IPS-15b (cell line): ENCODE data around the gene HOXD8.

Experiments
- H3K27me3 ChIP-seq: one replicate; pipeline ENCODE4 v1.6.1; 2013; ENCODE audit warnings: low read length; ENCODE audit not compliant: control insufficient read depth, insufficient read depth
- H3K36me3 ChIP-seq: one replicate; pipeline ENCODE4 v1.6.1; 2013; ENCODE audit warnings: low read length; ENCODE audit not compliant: control insufficient read depth, insufficient read depth
- H3K4me1 ChIP-seq: one replicate; pipeline ENCODE4 v1.6.1; 2013; ENCODE audit warnings: mild to moderate bottlenecking, low read length; ENCODE audit not compliant: control insufficient read depth, insufficient read depth
- H3K4me3 ChIP-seq: one replicate; pipeline ENCODE4 v1.5.1; 2013; ENCODE audit warnings: low read depth, low read length
- H3K9ac ChIP-seq: one replicate; pipeline ENCODE4 v1.6.1; 2013; ENCODE audit warnings: low read depth, mild to moderate bottlenecking, low read length
- H3K9me3 ChIP-seq: one replicate; pipeline ENCODE4 v1.6.1; 2013; ENCODE audit warnings: mild to moderate bottlenecking, low read length; ENCODE audit not compliant: control insufficient read depth, insufficient read depth

The HOXD8 gene

GRCh38 chr2:176133389-176133788, 3.9 kb downstream of the HOXD8 start:
- H3K4me1 ChIP-seq = peaks cover 4% of the 10 kb centered on the region
- H3K27me3 ChIP-seq = peaks cover 94% of the 10 kb centered on the region
- no peaks in the 10 kb centered on the region for H3K9me3 ChIP-seq
- H3K4me3 ChIP-seq = peak overlapping the region; percentile 3
- H3K9ac ChIP-seq = no peak overlapping the region
- H3K36me3 ChIP-seq = no peaks in the 10 kb centered on the region

DNA sequence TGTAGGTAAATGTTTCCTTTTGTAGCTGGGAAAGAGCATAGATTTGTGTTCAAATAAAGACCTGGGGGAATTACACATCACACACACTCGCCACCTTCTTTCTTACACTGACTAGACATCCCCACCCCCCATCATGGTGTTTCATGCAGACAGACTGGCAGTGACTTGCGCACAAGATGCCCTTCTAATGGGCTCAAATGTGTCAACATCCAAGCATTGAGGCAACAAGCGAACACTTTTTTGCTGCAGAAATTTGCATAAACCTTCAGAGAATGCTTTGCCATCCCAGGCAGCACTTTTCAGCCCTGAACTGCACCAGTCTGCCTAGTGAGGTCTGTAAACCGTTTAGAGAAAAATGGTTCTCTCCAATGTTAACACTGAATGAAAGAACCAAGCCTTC, 4.5 kb downstream of the HOXD8 start:
- no peaks in the 10 kb centered on the region for H3K9me3 ChIP-seq
- H3K27me3 ChIP-seq = peaks cover 94% of the 10 kb centered on the region
- H3K9ac ChIP-seq = no peak overlapping the region
- no peak overlapping the region for H3K4me3 ChIP-seq
- no peaks in the 10 kb centered on the region for H3K36me3 ChIP-seq
- H3K4me1 ChIP-seq = peaks cover 2% of the 10 kb centered on the region

DNA sequence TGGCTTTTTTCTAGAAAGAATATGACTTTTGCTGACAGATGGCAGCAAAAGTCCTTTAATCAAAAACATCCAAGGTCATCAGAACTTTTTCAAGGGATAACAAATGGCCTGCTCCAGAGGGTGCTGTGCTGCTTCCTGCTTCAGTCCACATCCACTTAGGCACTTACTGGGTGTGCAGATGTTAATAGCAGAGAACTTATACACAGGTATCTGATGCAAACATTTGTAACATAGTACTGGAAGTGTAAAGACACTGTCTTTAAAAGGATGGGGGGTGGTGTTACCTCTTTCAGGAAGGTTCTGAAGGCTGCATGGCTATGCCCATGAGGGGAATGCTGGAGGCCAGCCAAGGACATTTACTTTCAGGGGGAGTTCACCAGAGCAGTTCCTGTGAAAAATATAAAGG, 5.5 kb downstream of the HOXD8 start:
- peaks cover 2% of the 10 kb centered on the region for H3K4me1 ChIP-seq
- no peak overlapping the region for H3K9ac ChIP-seq
- H3K9me3 ChIP-seq = no peaks in the 10 kb centered on the region
- peaks cover 99% of the 10 kb centered on the region for H3K27me3 ChIP-seq
- no peaks in the 10 kb centered on the region for H3K36me3 ChIP-seq
- H3K4me3 ChIP-seq = peak overlapping the region; percentile 1

DNA sequence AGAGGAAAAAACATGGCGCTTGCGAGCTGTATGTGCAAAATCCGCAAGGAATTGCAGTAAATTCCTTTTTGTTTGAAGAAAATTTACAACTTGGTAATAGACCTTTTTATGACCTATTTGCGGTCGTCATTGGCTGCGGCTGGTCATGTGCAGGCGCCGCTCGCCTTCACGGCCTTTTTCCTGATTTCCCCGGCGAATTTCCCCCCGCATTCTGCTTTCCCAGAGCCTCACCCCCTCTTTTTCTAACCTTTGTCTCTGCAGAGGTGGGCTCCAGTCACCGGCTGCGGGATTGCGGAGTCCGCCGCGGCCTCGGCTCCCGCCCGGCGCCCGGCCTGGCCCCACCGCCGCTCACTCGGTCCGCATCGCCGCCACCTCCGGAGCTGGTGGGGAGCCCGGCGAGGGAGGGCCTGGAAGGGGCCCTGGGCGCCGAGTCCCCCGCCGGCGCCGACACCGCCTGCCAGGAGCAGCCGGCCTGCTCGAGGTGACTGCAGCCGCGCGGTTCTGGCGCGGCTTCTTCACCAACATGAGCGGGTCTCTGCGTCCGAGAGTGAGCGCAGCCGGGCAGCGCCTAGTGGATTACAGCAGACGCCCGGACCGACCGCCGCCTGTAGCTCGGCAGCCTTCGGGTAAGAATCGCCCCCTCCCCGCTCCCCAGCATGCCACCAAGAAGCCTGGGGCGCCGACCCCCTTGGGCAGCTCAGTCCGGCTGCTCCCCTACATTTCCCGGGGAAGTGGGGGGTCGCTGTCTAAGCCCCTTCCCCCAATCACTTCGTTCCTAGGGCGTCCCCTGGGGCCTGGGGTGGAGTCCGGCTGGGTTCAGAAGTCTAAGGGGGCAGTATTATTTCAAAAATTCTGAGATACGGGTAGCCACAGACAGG, 7.1 kb downstream of the HOXD8 start:
- Histone ChIP-seq H3K4me3 (peak overlapping the region; percentile 45), H3K9ac (no peak overlapping the region), H3K4me1 (peaks cover 5% of the 10 kb centered on the region), H3K9me3 (no peaks in the 10 kb centered on the region), H3K36me3 (no peaks in the 10 kb centered on the region), H3K27me3 (peaks cover 99% of the 10 kb centered on the region)

- Histone ChIP-seq H3K4me3 (peak overlapping the region; percentile 8), H3K4me1 (peaks cover 5% of the 10 kb centered on the region), H3K36me3 (no peaks in the 10 kb centered on the region), H3K27me3 (peaks cover 99% of the 10 kb centered on the region), H3K9ac (no peak overlapping the region), H3K9me3 (no peaks in the 10 kb centered on the region)
These were observed 7.7 kb downstream of the HOXD8 start for GRCh38 chr2:176137252-176137580.

GRCh38 chr2:176137906-176138305, 8.4 kb downstream of the HOXD8 start:
- Histone ChIP-seq H3K9me3 (no peaks in the 10 kb centered on the region), H3K4me1 (peaks cover 5% of the 10 kb centered on the region), H3K9ac (no peak overlapping the region), H3K36me3 (no peaks in the 10 kb centered on the region), H3K27me3 (peaks cover 99% of the 10 kb centered on the region), H3K4me3 (peak overlapping the region; percentile 19)

- no peak overlapping the region for H3K9ac ChIP-seq
- H3K4me3 ChIP-seq = no peak overlapping the region
- no peaks in the 10 kb centered on the region for H3K36me3 ChIP-seq
- H3K27me3 ChIP-seq = peaks cover 99% of the 10 kb centered on the region
- H3K9me3 ChIP-seq = no peaks in the 10 kb centered on the region
- H3K4me1 ChIP-seq = peaks cover 5% of the 10 kb centered on the region
These were observed 9.0 kb downstream of the HOXD8 start for GRCh38 chr2:176138526-176138922.

GRCh38 chr2:176138923-176139660, 9.6 kb downstream of the HOXD8 start:
- Histone ChIP-seq H3K9me3 (no peaks in the 10 kb centered on the region), H3K4me3 (no peak overlapping the region), H3K4me1 (peaks cover 5% of the 10 kb centered on the region), H3K9ac (no peak overlapping the region), H3K36me3 (no peaks in the 10 kb centered on the region), H3K27me3 (peaks cover 99% of the 10 kb centered on the region)

DNA sequence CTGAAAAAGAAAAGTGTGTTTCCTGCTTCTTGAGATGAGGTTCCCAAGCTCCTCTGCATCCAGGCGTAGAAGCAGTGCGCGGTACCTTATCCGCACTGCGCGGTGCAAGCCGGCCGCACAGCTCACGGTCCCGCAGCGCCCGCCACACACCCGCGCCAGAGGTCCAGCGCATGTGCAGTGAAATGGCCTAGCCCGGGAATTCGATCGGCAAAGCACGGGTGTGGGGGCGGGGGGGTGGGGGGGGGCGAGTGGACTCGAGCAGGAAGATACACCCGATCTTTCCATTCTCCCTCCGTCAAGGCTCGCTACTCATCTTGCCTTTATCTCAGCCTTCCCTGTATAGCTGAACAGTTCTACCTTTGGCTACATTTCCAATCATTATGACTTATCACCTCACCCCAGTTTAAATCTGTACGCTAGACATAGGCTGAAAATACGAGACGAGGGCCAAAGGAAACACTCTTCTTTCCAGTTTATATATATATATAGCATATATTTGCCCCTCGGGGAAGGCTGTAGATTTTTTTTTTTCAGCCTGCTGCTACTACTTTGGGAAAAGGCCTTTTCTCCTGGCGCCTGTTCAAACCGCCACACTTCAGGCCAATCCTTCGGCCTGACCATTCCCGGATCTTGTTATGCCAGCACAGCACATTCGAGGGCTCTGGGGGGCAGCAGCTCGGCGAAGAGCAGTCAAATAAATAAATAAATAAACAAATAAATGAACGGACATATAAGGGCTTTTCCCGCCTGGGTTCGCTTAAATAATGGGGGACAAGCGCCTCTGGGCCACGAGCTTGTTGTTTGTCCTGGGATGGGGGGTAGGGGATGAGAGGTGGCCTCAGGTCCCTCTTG, 10.4 kb downstream of the HOXD8 start:
- H3K27me3 ChIP-seq = peaks cover 99% of the 10 kb centered on the region
- no peaks in the 10 kb centered on the region for H3K9me3 ChIP-seq
- no peak overlapping the region for H3K9ac ChIP-seq
- peaks cover 5% of the 10 kb centered on the region for H3K4me1 ChIP-seq
- peak overlapping the region; percentile 54 for H3K4me3 ChIP-seq
- H3K36me3 ChIP-seq = no peaks in the 10 kb centered on the region

GRCh38 chr2:176140513-176141317, 11.2 kb downstream of the HOXD8 start:
- Histone ChIP-seq H3K4me1 (peaks cover 5% of the 10 kb centered on the region), H3K9ac (no peak overlapping the region), H3K4me3 (peak overlapping the region; percentile 54), H3K36me3 (no peaks in the 10 kb centered on the region), H3K27me3 (peaks cover 99% of the 10 kb centered on the region), H3K9me3 (no peaks in the 10 kb centered on the region)

GRCh38 chr2:176142281-176142680, 12.8 kb downstream of the HOXD8 start:
- Histone ChIP-seq H3K27me3 (peaks cover 99% of the 10 kb centered on the region), H3K9ac (no peak overlapping the region)

More at GRCh38 chr2:176142281-176142680, 12.8 kb downstream of the HOXD8 start:
- Histone ChIP-seq H3K9me3 (no peaks in the 10 kb centered on the region), H3K4me1 (peaks cover 2% of the 10 kb centered on the region), H3K4me3 (no peak overlapping the region), H3K36me3 (no peaks in the 10 kb centered on the region)
